ENCODE results near the gene CAST. TPM values are rescaled to one million over a fixed set of nuclear protein-coding genes. Genes with fewer than 3 reads are reported as not detected.

Gene CAST
- polyA plus RNA-seq, 3 donors from 2014 or later, result 24.0 to 133 (median 59.9) TPM

DNA sequence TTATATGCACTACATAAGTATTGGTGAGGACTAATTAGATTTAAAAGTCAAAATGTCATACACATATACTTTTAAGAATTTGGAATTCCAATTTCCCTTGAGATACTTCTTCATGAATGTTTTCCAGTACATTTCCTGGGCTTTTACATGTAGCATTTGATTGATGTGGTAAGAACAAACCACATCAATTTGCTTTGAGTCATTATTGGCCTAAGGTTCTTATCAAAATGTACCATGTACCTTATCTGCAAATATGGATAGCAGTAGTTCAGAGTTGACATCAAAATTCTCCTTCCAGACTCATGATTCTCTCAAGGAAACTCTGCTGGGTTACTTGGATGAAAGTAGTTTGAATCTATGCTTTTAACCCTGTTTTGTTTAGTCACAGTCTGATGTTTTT lies 2.5 kb downstream of the CAST start:
- peaks cover 77 to 93% of the 10 kb centered on the region in 2 donors for H3K4me1 Mint-ChIP-seq
- DNase-seq, result no peak
- H3K4me3 Mint-ChIP-seq, result peak overlapping the region in 3 of 5 donors; percentile 21 to 47 (median 42)
- H3K27ac Mint-ChIP-seq, result peak overlapping the region; percentile 63 to 98 (median 80)
- H3K9me3 Mint-ChIP-seq, result no peaks in the 10 kb centered on the region
- H3K27me3 Mint-ChIP-seq (ENCODE audit: low read depth in 3 of 3), result peaks cover 17 to 27% (median 22%) of the 10 kb centered on the region in 3 donors
- H3K36me3 Mint-ChIP-seq, result no peaks in the 10 kb centered on the region

DNA sequence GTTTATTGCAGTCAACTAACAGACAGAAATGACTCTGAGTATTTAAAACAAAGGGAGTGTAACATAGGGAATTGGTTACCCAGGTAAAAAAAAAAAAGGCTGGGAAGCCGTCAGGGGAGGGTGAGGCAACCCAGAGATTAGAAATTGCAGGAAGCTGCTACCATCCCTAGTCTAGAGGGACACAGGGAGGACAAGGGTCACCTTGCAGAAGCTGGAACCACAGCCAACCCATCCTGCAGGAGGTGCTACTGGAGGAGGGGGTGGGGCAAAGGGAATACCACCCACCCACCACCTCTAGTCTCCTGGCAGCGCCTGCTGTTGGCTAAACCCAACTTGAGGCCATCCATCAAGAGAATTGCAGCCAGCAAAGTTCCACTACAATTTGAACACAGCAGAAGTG lies 6.5 kb downstream of the CAST start:
- peaks cover 0 to 4% (median 0%) of the 10 kb centered on the region in 3 donors for H3K36me3 Mint-ChIP-seq
- H3K27me3 Mint-ChIP-seq (ENCODE audit: low read depth in 3 of 3), result peaks cover 0 to 2% (median 0%) of the 10 kb centered on the region in 3 donors
- no peak overlapping the region for H3K4me3 Mint-ChIP-seq
- H3K9me3 Mint-ChIP-seq, result no peaks in the 10 kb centered on the region
- no peak for DNase-seq
- H3K4me1 Mint-ChIP-seq, result peaks cover 80 to 98% of the 10 kb centered on the region in 2 donors
- peak overlapping the region in 5 of 6 donors; percentile 17 to 74 (median 48) for H3K27ac Mint-ChIP-seq

- Mint-ChIP-seq H3K36me3 (peaks cover 0 to 4% (median 0%) of the 10 kb centered on the region in 3 donors), H3K27ac (peak overlapping the region; percentile 23 to 65 (median 50)), H3K4me3 (no peak overlapping the region), H3K9me3 (no peaks in the 10 kb centered on the region), H3K4me1 (peaks cover 74 to 98% of the 10 kb centered on the region in 2 donors), H3K27me3 (ENCODE audit: low read depth in 3 of 3) (peaks cover 0 to under 1% (median 0%) of the 10 kb centered on the region in 3 donors)
- no peak for DNase-seq
These were observed 7.7 kb downstream of the CAST start for GRCh38 chr5:96669909-96670308.

- no peaks in the 10 kb centered on the region for H3K9me3 Mint-ChIP-seq
- no peak overlapping the region for H3K4me3 Mint-ChIP-seq
- H3K4me1 Mint-ChIP-seq, result peaks cover 69 to 98% of the 10 kb centered on the region in 2 donors
- H3K27me3 Mint-ChIP-seq (ENCODE audit: low read depth in 3 of 3), result no peaks in the 10 kb centered on the region
- peak overlapping the region; percentile 34 to 71 (median 52) for H3K27ac Mint-ChIP-seq
- no peak for DNase-seq
- peaks cover 0 to 11% (median 2%) of the 10 kb centered on the region in 3 donors for H3K36me3 Mint-ChIP-seq
These were observed 9.3 kb downstream of the CAST start for GRCh38 chr5:96671441-96671840.

DNA sequence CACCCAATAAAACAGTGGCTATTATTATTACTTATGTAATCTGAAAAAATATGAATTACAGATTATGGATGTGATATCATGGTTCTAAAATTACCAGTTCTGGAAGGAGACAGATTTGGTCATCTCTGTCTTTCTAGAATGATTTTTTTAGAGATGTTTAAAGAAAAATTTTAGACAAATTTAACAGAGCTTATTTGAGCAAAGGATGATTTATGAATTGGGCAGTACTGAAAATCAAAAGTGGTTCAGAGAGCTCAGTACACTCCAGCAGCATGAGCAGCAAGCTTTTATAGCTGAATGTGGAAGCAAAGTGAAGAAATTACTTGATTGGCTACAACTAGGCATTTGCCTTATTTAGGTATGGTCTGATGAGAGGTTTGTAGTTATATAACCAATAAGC lies 11.0 kb downstream of the CAST start:
- H3K27ac Mint-ChIP-seq, result peak overlapping the region in 5 of 6 donors; percentile 46 to 75 (median 69)
- no peaks in the 10 kb centered on the region for H3K27me3 Mint-ChIP-seq (ENCODE audit: low read depth in 3 of 3)
- no peak for DNase-seq
- peak overlapping the region in 1 of 5 donors; percentile 35 for H3K4me3 Mint-ChIP-seq
- no peaks in the 10 kb centered on the region for H3K9me3 Mint-ChIP-seq
- peaks cover 0 to 11% (median 2%) of the 10 kb centered on the region in 3 donors for H3K36me3 Mint-ChIP-seq
- peaks cover 62 to 93% of the 10 kb centered on the region in 2 donors for H3K4me1 Mint-ChIP-seq

- Mint-ChIP-seq H3K27ac (peak overlapping the region in 2 of 6 donors; percentile 74 to 75), H3K9me3 (no peaks in the 10 kb centered on the region), H3K4me1 (peaks cover 62 to 90% of the 10 kb centered on the region in 2 donors), H3K27me3 (ENCODE audit: low read depth in 3 of 3) (no peaks in the 10 kb centered on the region), H3K36me3 (peaks cover 2 to 22% (median 8%) of the 10 kb centered on the region in 3 donors), H3K4me3 (no peak overlapping the region)
- DNase-seq, result no peak
These were observed 13.7 kb downstream of the CAST start for GRCh38 chr5:96675882-96676281.

GRCh38 chr5:96677496-96677895 lies 15.3 kb downstream of the CAST start:
- DNase-seq, result no peak
- no peaks in the 10 kb centered on the region for H3K9me3 Mint-ChIP-seq
- H3K27me3 Mint-ChIP-seq (ENCODE audit: low read depth in 3 of 3), result no peaks in the 10 kb centered on the region
- peak overlapping the region in 5 of 6 donors; percentile 29 to 68 (median 52) for H3K27ac Mint-ChIP-seq
- peaks cover 57 to 88% of the 10 kb centered on the region in 2 donors for H3K4me1 Mint-ChIP-seq
- peaks cover 2 to 18% (median 11%) of the 10 kb centered on the region in 3 donors for H3K36me3 Mint-ChIP-seq
- H3K4me3 Mint-ChIP-seq, result no peak overlapping the region

- DNase-seq, result no peak
- Mint-ChIP-seq H3K9me3 (no peaks in the 10 kb centered on the region), H3K27me3 (ENCODE audit: low read depth in 3 of 3) (no peaks in the 10 kb centered on the region), H3K4me1 (peaks cover 59 to 88% of the 10 kb centered on the region in 2 donors), H3K4me3 (peak overlapping the region; percentile 24 to 75 (median 52)), H3K36me3 (peaks cover 2 to 18% (median 11%) of the 10 kb centered on the region in 3 donors), H3K27ac (peak overlapping the region; percentile 58 to 80 (median 72))
These were observed 17.1 kb downstream of the CAST start for GRCh38 chr5:96679293-96679692.

DNA sequence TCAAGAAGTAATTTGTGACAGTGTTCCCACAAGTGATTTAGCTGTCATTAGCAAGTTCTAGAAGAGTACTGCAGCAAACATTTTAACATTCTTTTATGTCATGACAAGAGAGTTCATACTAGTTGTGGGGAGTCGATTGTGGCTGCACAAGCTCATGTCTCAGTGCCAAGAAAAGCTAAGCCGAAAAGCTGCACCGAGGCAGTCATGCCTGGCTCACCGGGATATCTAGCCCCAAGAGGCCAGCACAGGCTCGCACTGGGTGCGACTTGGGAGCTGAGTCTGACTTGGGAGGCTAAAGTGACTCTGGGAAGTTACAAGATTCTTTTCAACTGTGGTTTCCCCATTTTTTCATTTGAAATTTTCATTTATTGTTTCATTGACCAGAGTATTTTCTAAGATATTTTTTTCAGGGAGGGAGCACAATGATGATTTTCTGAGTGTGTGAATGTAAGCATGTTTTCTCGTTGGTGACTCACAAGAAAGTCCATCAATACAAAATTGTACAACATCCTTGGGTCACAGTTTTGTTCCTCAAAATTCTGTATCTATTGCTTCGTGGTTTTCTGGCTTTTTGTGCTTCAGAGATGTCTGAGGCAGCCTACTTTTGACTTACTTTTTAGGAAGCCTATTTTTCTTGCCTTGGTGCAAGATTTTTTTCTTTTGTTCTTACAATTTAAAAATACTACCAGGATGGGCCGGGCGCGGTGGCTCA lies 18.7 kb downstream of the CAST start:
- Mint-ChIP-seq H3K27ac (peak overlapping the region in 3 of 6 donors; percentile 11 to 66 (median 62)), H3K9me3 (no peaks in the 10 kb centered on the region), H3K4me3 (no peak overlapping the region), H3K36me3 (peaks cover 2 to 17% (median 11%) of the 10 kb centered on the region in 3 donors), H3K27me3 (ENCODE audit: low read depth in 3 of 3) (no peaks in the 10 kb centered on the region), H3K4me1 (peaks cover 56 to 73% of the 10 kb centered on the region in 2 donors)
- no peak for DNase-seq

GRCh38 chr5:96683392-96683791 lies 21.2 kb downstream of the CAST start:
- Mint-ChIP-seq H3K36me3 (peaks cover 5 to 19% (median 11%) of the 10 kb centered on the region in 3 donors), H3K9me3 (no peaks in the 10 kb centered on the region), H3K4me1 (peaks cover 67 to 76% of the 10 kb centered on the region in 2 donors), H3K27ac (peak overlapping the region; percentile 10 to 79 (median 51)), H3K4me3 (no peak overlapping the region), H3K27me3 (ENCODE audit: low read depth in 3 of 3) (no peaks in the 10 kb centered on the region)
- DNase-seq, result no peak

GRCh38 chr5:96683810-96684209 lies 21.6 kb downstream of the CAST start:
- H3K9me3 Mint-ChIP-seq, result no peaks in the 10 kb centered on the region
- H3K36me3 Mint-ChIP-seq, result peaks cover 5 to 19% (median 11%) of the 10 kb centered on the region in 3 donors
- peak overlapping the region in 5 of 6 donors; percentile 10 to 79 (median 43) for H3K27ac Mint-ChIP-seq
- DNase-seq, result no peak
- no peak overlapping the region for H3K4me3 Mint-ChIP-seq
- H3K27me3 Mint-ChIP-seq (ENCODE audit: low read depth in 3 of 3), result no peaks in the 10 kb centered on the region
- peaks cover 64 to 73% of the 10 kb centered on the region in 2 donors for H3K4me1 Mint-ChIP-seq

GRCh38 chr5:96687080-96687479 lies 24.9 kb downstream of the CAST start:
- no peaks in the 10 kb centered on the region for H3K27me3 Mint-ChIP-seq (ENCODE audit: low read depth in 3 of 3)
- peaks cover 3 to 8% (median 5%) of the 10 kb centered on the region in 3 donors for H3K36me3 Mint-ChIP-seq
- peak overlapping the region; percentile 8 to 84 (median 40) for H3K27ac Mint-ChIP-seq
- DNase-seq, result no peak
- H3K9me3 Mint-ChIP-seq, result no peaks in the 10 kb centered on the region
- peaks cover 56 to 75% of the 10 kb centered on the region in 2 donors for H3K4me1 Mint-ChIP-seq
- H3K4me3 Mint-ChIP-seq, result peak overlapping the region in 2 of 5 donors; percentile 0 to 43

DNA sequence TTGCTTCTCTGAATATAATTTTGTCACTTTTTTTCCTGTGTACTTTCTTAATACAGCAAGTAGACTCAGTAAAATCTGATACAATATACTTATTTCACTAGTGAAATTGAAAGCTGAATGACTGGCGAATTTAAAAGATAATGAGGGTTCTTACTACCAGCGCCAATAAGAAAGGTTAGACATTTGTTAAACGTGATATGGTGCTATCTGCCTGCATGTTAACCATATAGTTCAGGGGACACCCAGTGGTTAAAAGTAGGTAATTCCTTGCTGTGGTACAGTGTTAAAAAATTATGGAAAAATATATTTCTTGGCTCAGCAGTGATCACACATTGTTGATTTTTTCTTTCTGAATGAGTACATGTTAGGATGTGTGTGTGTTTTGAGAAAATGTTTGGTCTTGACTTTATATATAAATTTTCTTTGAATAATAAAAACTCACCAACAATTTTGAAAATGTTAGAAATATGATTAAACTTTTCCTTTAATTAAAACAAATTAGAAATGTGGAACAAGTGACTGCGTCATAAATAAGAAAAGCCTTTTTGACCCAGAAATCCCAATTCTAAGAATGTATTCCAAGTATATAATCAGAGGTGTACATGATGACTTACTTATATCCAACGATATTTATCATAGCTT lies 25.8 kb downstream of the CAST start:
- DNase-seq, result peak; percentile 34 to 50 (median 43)
- H3K4me3 Mint-ChIP-seq, result peak overlapping the region in 4 of 5 donors; percentile 20 to 60 (median 37)
- peaks cover 0 to 8% (median 5%) of the 10 kb centered on the region in 3 donors for H3K36me3 Mint-ChIP-seq
- H3K27ac Mint-ChIP-seq, result peak overlapping the region; percentile 20 to 65 (median 42)
- H3K9me3 Mint-ChIP-seq, result no peaks in the 10 kb centered on the region
- H3K4me1 Mint-ChIP-seq, result peaks cover 54 to 75% of the 10 kb centered on the region in 2 donors
- no peaks in the 10 kb centered on the region for H3K27me3 Mint-ChIP-seq (ENCODE audit: low read depth in 3 of 3)

- no peak for DNase-seq
- no peak overlapping the region for H3K4me3 Mint-ChIP-seq
- H3K9me3 Mint-ChIP-seq, result no peaks in the 10 kb centered on the region
- peaks cover 0 to 7% (median 4%) of the 10 kb centered on the region in 3 donors for H3K36me3 Mint-ChIP-seq
- no peaks in the 10 kb centered on the region for H3K27me3 Mint-ChIP-seq (ENCODE audit: low read depth in 3 of 3)
- no peak overlapping the region for H3K27ac Mint-ChIP-seq
- peaks cover 47 to 63% of the 10 kb centered on the region in 2 donors for H3K4me1 Mint-ChIP-seq
These were observed 28.7 kb downstream of the CAST start for GRCh38 chr5:96690861-96691260.
